ENCODE data around the gene MYDGF. TPM values are rescaled to one million over a fixed set of nuclear protein-coding genes. Genes with fewer than 3 reads are reported as not detected.

Gene MYDGF
- total and polyA plus RNA-seq, 9 of the 15 experiments (the other 6 are each of a cell fraction or from before 2014, with no cell fraction given): 4.2 to 141 (median 82.1) TPM

- no peak overlapping the region for H2AFZ ChIP-seq (ENCODE audit: low read depth, low read length)
- in situ Hi-C loops (cut with MboI) (no loop called here), intact Hi-C loops (cut with micrococcal nuclease) (no loop called here)
- H3K4me2 ChIP-seq (ENCODE audit: insufficient read depth, low read length): no peak overlapping the region
- TF ChIP-seq PHTF2 (CRISPR knock-in tag; IDR thresholded peaks at IDR 0.05): no peak
- no peak for TF ChIP-seq HEY1 (CRISPR knock-in tag; IDR thresholded peaks at IDR 0.05; ENCODE audit: borderline replicate concordance)
- TF ChIP-seq, protein P1, sequence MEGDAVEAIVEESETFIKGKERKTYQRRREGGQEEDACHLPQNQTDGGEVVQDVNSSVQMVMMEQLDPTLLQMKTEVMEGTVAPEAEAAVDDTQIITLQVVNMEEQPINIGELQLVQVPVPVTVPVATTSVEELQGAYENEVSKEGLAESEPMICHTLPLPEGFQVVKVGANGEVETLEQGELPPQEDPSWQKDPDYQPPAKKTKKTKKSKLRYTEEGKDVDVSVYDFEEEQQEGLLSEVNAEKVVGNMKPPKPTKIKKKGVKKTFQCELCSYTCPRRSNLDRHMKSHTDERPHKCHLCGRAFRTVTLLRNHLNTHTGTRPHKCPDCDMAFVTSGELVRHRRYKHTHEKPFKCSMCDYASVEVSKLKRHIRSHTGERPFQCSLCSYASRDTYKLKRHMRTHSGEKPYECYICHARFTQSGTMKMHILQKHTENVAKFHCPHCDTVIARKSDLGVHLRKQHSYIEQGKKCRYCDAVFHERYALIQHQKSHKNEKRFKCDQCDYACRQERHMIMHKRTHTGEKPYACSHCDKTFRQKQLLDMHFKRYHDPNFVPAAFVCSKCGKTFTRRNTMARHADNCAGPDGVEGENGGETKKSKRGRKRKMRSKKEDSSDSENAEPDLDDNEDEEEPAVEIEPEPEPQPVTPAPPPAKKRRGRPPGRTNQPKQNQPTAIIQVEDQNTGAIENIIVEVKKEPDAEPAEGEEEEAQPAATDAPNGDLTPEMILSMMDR (IDR thresholded peaks at IDR 0.05 in 2 of 3, conservative IDR thresholded peaks at IDR 0.05 in 1 of 3; ENCODE audit: insufficient read depth in 2 of 3, low read depth in 1 of 3, low read length in 3 of 3): peak in 2 of 3 experiments; percentile 18 to 37; a peak in 1 of 6 replicates
- TF ChIP-seq SPI1 (IDR thresholded peaks at IDR 0.05; ENCODE audit: borderline replicate concordance, low read depth, low read length): peak; percentile 55; the same call in 1 of the 2 replicates
- no TSS peak for BruUV-seq (replicated peaks)
- no peaks in the 10 kb centered on the region for H3K9me3 ChIP-seq (replicated peaks; ENCODE audit: control insufficient read depth, insufficient read depth, low read depth, low read length)
- no peaks in the 10 kb centered on the region for H3K27me3 ChIP-seq (ENCODE audit: control insufficient read depth in 2 of 2, insufficient read depth in 2 of 2, low read length in 2 of 2)
- DNase-seq (ENCODE audit: extremely low read depth in 1 of 4, low spot score in 3 of 4): no peak
- H3K36me3 ChIP-seq (ENCODE audit: control insufficient read depth, insufficient read depth, low read length): peaks cover 86% of the 10 kb centered on the region; the same call in 2 of the 3 replicates
- H3K9me1 ChIP-seq (ENCODE audit: control insufficient read depth, insufficient read depth, low read length): peaks cover 2% of the 10 kb centered on the region
- no peak overlapping the region; the same call in 2 of the 3 replicates for H3K27ac ChIP-seq (ENCODE audit: extremely low read depth, low read depth, low read length)
- ChIA-PET POLR2A (no interaction called here), CTCF (ENCODE audit: low intra/inter-chr PET ratio) (interaction anchor here (1.1 kb wide), 1 partner anchor 114 kb away, joined by 4 read pairs; no protein-coding TSS in a partner anchor)
- H3K9ac ChIP-seq (ENCODE audit: insufficient read depth in 1 of 2, low read depth in 2 of 2, low read length in 2 of 2): no peak overlapping the region; a peak in 1 of 4 replicates
- no peak overlapping the region for H3K4me3 ChIP-seq
- no peaks in the 10 kb centered on the region for H4K20me1 ChIP-seq (replicated peaks; ENCODE audit: control insufficient read depth, insufficient read depth, low read length)
- 78% methylated on average over 11 of the region's 13 CpGs for WGBS (ENCODE audit: insufficient coverage, low coverage, missing lambda C conversion rate)
- no peak for FAIRE-seq
- ATAC-seq: no peak
- H3K79me2 ChIP-seq (ENCODE audit: control insufficient read depth, insufficient read depth, low read length): no peaks in the 10 kb centered on the region
- peaks cover 0 to 36% of the 10 kb centered on the region in 2 experiments; a peak in 2 of 5 replicates for H3K4me1 ChIP-seq (replicated peaks in 1 of 2; ENCODE audit: control insufficient read depth in 2 of 2, insufficient read depth in 2 of 2, low read length in 2 of 2)
Measured at GRCh38 chr19:4690361-4690760, 20.2 kb upstream of the MYDGF start.

Data from K562 (cell line).